ENCODE measurements around the gene MUC5AC. TPM values are rescaled to one million over a fixed set of nuclear protein-coding genes. Genes with fewer than 3 reads are reported as not detected.
A peak's percentile ranks its signal among the peaks of the same experiment; 100 is the strongest.
"Not testable (repeated sequence)": the region's sequence is repeated elsewhere in the genome, so short reads cannot be mapped to it uniquely, and the experiment has no call there.

Gene MUC5AC
- polyA plus RNA-seq, 1 donor from 2014 or later, result not detected

- Mint-ChIP-seq H3K27ac (no peak overlapping the region), H3K36me3 (peaks cover 3% of the 10 kb centered on the region), H3K9me3 (peaks cover 5 to 12% (median 8%) of the 10 kb centered on the region in 3 donors), H3K27me3 (peaks cover 4% of the 10 kb centered on the region), H3K4me3 (no peak overlapping the region), H3K4me1 (peaks cover 0 to 2% (median 0%) of the 10 kb centered on the region in 3 donors)
Observed at GRCh38 chr11:1206391-1207271, 48.9 kb downstream of the MUC5AC start.

GRCh38 chr11:1207401-1208143 lies 49.8 kb downstream of the MUC5AC start:
- Mint-ChIP-seq H3K27ac (no peak overlapping the region), H3K9me3 (peaks cover 12 to 20% (median 16%) of the 10 kb centered on the region in 3 donors), H3K4me1 (peaks cover 0 to 2% (median 0%) of the 10 kb centered on the region in 3 donors), H3K27me3 (peaks cover 4% of the 10 kb centered on the region), H3K4me3 (no peak overlapping the region), H3K36me3 (peaks cover 4% of the 10 kb centered on the region)

- H3K4me3 Mint-ChIP-seq, result no peak overlapping the region
- H3K36me3 Mint-ChIP-seq, result peaks cover 4% of the 10 kb centered on the region
Observed at GRCh38 chr11:1208144-1208393, 50.3 kb downstream of the MUC5AC start.

GRCh38 chr11:1208394-1209261 lies 50.9 kb downstream of the MUC5AC start:
- H3K27ac Mint-ChIP-seq, result no peak overlapping the region
- H3K36me3 Mint-ChIP-seq, result peaks cover 4% of the 10 kb centered on the region
- H3K4me3 Mint-ChIP-seq, result peak overlapping the region in 1 of 4 donors; percentile 47
- H3K27me3 Mint-ChIP-seq, result peaks cover 6% of the 10 kb centered on the region
- H3K4me1 Mint-ChIP-seq, result peaks cover 0 to 2% (median 0%) of the 10 kb centered on the region in 3 donors
- H3K9me3 Mint-ChIP-seq, result peaks cover 15 to 28% (median 21%) of the 10 kb centered on the region in 3 donors

More at GRCh38 chr11:1208144-1208393, 50.3 kb downstream of the MUC5AC start:
- Mint-ChIP-seq H3K27ac (no peak overlapping the region), H3K27me3 (peaks cover 4% of the 10 kb centered on the region), H3K4me1 (peaks cover 0 to 2% (median 0%) of the 10 kb centered on the region in 3 donors), H3K9me3 (peaks cover 13 to 23% (median 18%) of the 10 kb centered on the region in 3 donors)

DNA sequence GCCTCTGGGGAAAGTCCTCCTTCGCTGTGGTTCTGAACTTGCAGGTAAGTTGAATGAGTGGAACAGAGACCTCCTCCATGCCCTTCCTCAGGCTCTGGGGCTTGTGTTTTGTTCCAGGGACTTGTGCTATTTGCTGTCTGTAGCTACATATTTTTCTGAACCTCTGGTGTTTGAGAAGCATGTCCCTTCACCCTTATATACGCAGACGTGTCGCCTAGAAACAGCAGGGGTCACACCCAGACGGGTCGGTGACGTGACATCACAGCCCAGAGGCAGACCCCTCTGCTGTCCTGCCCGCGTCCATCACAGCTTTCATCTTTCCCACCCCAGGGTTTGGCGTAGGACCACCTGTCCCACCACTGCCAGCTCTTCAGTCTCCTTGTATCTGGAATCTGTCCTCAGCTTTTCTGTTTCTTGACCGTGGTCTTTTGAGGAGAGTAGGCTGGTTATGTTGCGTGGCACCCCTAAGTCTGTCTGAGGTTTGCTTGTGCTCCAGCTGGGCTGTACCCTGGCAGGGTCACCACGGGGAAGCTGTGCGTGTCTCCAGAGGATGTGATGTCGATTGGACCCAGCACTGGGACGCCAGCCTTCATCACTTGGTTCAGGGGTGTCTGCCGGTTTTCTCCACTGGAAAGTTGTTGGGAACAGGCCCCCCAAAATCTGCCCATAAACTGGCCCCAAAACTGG lies 51.8 kb downstream of the MUC5AC start:
- no peak overlapping the region for H3K4me3 Mint-ChIP-seq

GRCh38 chr11:1211838-1212237 lies 54.1 kb downstream of the MUC5AC start:
- H3K27me3 Mint-ChIP-seq, result peaks cover 6% of the 10 kb centered on the region
- peaks cover 21 to 46% (median 26%) of the 10 kb centered on the region in 3 donors for H3K9me3 Mint-ChIP-seq
- H3K4me3 Mint-ChIP-seq, result no peak overlapping the region
- H3K4me1 Mint-ChIP-seq, result peaks cover 0 to 2% (median 0%) of the 10 kb centered on the region in 3 donors
- no peak overlapping the region for H3K27ac Mint-ChIP-seq
- peaks cover 4% of the 10 kb centered on the region for H3K36me3 Mint-ChIP-seq

More for the DNA sequence above, 51.8 kb downstream of the MUC5AC start:
- peaks cover 4% of the 10 kb centered on the region for H3K36me3 Mint-ChIP-seq
- peaks cover 20 to 36% (median 21%) of the 10 kb centered on the region in 3 donors for H3K9me3 Mint-ChIP-seq
- H3K27me3 Mint-ChIP-seq, result peaks cover 6% of the 10 kb centered on the region
- peaks cover 0 to 2% (median 0%) of the 10 kb centered on the region in 3 donors for H3K4me1 Mint-ChIP-seq
- no peak overlapping the region for H3K27ac Mint-ChIP-seq

DNA sequence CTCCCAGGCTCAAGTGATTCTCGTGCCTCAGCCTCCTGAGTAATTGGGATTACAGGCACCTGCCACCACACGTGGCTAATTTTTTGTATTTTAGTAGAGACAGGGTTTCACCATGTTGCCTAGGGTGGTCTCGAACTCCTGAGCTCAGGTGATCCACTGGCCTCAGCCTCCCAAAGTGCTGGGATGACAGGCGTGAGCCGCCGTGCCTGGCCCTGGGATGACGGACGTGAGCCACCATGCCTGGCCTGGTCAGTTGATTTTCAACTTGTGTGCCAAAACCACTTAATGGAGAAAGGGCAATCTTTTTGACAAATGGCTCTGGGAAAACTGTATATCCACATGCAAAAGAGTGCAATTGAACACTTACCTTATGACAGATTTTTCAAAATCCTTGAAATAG lies 58.1 kb downstream of the MUC5AC start:
- not testable (repeated sequence) for H3K27ac Mint-ChIP-seq, H3K4me3 Mint-ChIP-seq, H3K4me1 Mint-ChIP-seq, H3K36me3 Mint-ChIP-seq, H3K27me3 Mint-ChIP-seq
- peaks cover 19 to 41% (median 23%) of the 10 kb centered on the region in 3 donors for H3K9me3 Mint-ChIP-seq

DNA sequence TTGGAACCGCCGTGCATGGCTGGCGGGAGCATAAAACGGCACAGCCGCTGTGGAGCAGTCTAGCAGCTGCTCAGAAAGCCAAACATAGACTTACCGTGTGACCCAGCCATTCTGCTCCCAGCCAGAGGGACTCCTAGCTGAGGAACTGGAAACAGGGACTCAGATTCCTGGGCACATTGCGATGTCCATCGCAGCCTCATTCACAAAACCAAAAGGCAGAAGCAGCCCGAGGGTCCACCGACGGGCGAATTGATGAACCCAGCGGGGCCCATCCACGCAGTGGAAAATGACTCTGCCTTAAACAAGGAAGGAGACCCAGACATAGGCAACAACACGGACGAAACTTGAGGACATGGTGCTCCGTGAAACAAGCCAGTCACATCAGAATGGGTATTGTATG lies 59.4 kb downstream of the MUC5AC start:
- H3K27me3 Mint-ChIP-seq, result peaks cover 11% of the 10 kb centered on the region
- no peak overlapping the region for H3K27ac Mint-ChIP-seq
- no peak overlapping the region for H3K4me3 Mint-ChIP-seq
- H3K9me3 Mint-ChIP-seq, result peaks cover 12 to 29% (median 17%) of the 10 kb centered on the region in 3 donors
- no peaks in the 10 kb centered on the region for H3K4me1 Mint-ChIP-seq
- no peaks in the 10 kb centered on the region for H3K36me3 Mint-ChIP-seq

GRCh38 chr11:1218256-1218787 lies 60.6 kb downstream of the MUC5AC start:
- Mint-ChIP-seq H3K4me1 (no peaks in the 10 kb centered on the region), H3K9me3 (peaks cover 6 to 21% (median 8%) of the 10 kb centered on the region in 3 donors), H3K27me3 (peaks cover 11% of the 10 kb centered on the region), H3K4me3 (no peak overlapping the region), H3K27ac (no peak overlapping the region), H3K36me3 (no peaks in the 10 kb centered on the region)

GRCh38 chr11:1218788-1219445 lies 61.2 kb downstream of the MUC5AC start:
- Mint-ChIP-seq H3K27me3 (peaks cover 9% of the 10 kb centered on the region), H3K9me3 (peaks cover 5 to 16% (median 7%) of the 10 kb centered on the region in 3 donors), H3K36me3 (no peaks in the 10 kb centered on the region), H3K27ac (no peak overlapping the region), H3K4me3 (no peak overlapping the region), H3K4me1 (no peaks in the 10 kb centered on the region)

- H3K36me3 Mint-ChIP-seq, result no peaks in the 10 kb centered on the region
- H3K9me3 Mint-ChIP-seq, result peaks cover 2 to 10% (median 7%) of the 10 kb centered on the region in 3 donors
- no peak overlapping the region for H3K4me3 Mint-ChIP-seq
- H3K4me1 Mint-ChIP-seq, result no peaks in the 10 kb centered on the region
- peaks cover 12% of the 10 kb centered on the region for H3K27me3 Mint-ChIP-seq
- H3K27ac Mint-ChIP-seq, result no peak overlapping the region
Observed at GRCh38 chr11:1219446-1219833, 61.7 kb downstream of the MUC5AC start.

- no peak overlapping the region for H3K27ac Mint-ChIP-seq
- H3K36me3 Mint-ChIP-seq, result no peaks in the 10 kb centered on the region
- no peaks in the 10 kb centered on the region for H3K4me1 Mint-ChIP-seq
- H3K27me3 Mint-ChIP-seq, result peaks cover 12% of the 10 kb centered on the region
- H3K4me3 Mint-ChIP-seq, result no peak overlapping the region
- peaks cover 0 to 5% (median 3%) of the 10 kb centered on the region in 3 donors for H3K9me3 Mint-ChIP-seq
Observed at GRCh38 chr11:1219834-1220815, 62.4 kb downstream of the MUC5AC start.

Data from IgD-negative memory B cell (primary cell).